Measurements from ENCODE around the gene ZNG1B.
"Not testable (repeated sequence)": the region's sequence is repeated elsewhere in the genome, so short reads cannot be mapped to it uniquely, and the experiment has no call there.

DNA sequence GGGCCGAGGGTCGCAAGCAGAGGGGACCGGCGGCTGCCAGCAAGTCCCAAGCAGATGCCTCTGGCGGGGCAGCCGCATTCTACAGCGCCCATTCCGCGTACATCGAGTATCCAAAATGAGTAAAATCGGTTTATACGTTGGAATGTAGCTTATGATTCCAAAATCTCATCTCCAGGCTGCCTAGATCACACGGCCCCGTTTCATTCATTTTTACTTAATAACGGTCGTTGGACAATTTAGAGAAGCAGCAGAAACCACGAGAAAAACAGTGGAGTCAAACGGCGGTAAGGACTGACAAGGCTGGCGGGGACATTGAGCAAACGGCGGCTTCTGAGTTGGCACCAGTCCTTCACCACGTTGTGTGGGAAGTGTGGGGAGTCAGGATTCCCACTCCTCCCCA is 66.6 kb downstream of the ZNG1B start:
- not testable (repeated sequence) for TF ChIP-seq CTCF (IDR thresholded peaks at IDR 0.05; ENCODE audit: poor library complexity, severe bottlenecking); EP300 (conservative IDR thresholded peaks at IDR 0.05; ENCODE audit: poor library complexity, severe bottlenecking); RAD21 (conservative IDR thresholded peaks at IDR 0.05); TAF1 (IDR thresholded peaks at IDR 0.05; ENCODE audit: low read depth); REST (IDR thresholded peaks at IDR 0.05; ENCODE audit: borderline replicate concordance)
- TF ChIP-seq POLR2AphosphoS5 (IDR thresholded peaks at IDR 0.05), result peak; percentile 57
